GM12878 (cell line): ENCODE data around the gene DEK. TPM values are rescaled to one million over a fixed set of nuclear protein-coding genes. Genes with fewer than 3 reads are reported as not detected.

ENCODE experiments used
- ATAC-seq: fragments of 200-7000 bp; cut with Tn5 transposase; 3 replicates; pipeline ENCODE4 v1.9.1; 2020; ENCODE audit warnings: mild to moderate bottlenecking, moderate library complexity
- BruUV-seq: library from RNA; stranded (reverse); fragments of 400-500 nt; replicated peaks from 2 replicates; lab custom pipeline; 2021; lab: Mats Ljungman, UMichigan
- CTCF ChIA-PET: fragments of 300-600 bp; sonication (Branson Sonifier 250); formaldehyde crosslinking; extraction: SDS; loops from one replicate; lab custom pipeline; 2021; ENCODE audit warnings: inconsistent platforms; lab: Yijun Ruan, JAX
- POLR2A ChIA-PET: fragments of 350-600 bp; formaldehyde crosslinking; extraction: SDS; loops from one replicate; lab custom pipeline; 2021; ENCODE audit warnings: inconsistent platforms; lab: Charles Lee
- RAD21 ChIA-PET: fragments of 300-600 bp; sonication (Branson Sonifier 250); formaldehyde crosslinking; loops from one replicate; lab custom pipeline; 2023; ENCODE audit warnings: antibody characterized with exemption; ENCODE audit not compliant: unreplicated experiment; lab: Charles Lee
- SMC1A ChIA-PET: fragments of 300-600 bp; sonication (Branson Sonifier 250); formaldehyde crosslinking; loops from one replicate; lab custom pipeline; 2023; ENCODE audit not compliant: unreplicated experiment, uncharacterized antibody; lab: Charles Lee
- DNase-seq: peaks from one replicate; pipeline ENCODE4 v3.0.0-alpha.2; 2011; ENCODE audit warnings: low read depth, low spot score
- FAIRE-seq: peaks from 3 replicates; lab custom pipeline; 2011; peaks lifted over from hg19 to GRCh38; lab: Jason Lieb, UNC
- H2AFZ ChIP-seq: 2 replicates; pipeline ENCODE4 v1.6.0; 2011; ENCODE audit warnings: low read depth, low read length, control low read depth; ENCODE audit not compliant: control insufficient read depth
- H3K27ac ChIP-seq: 2 replicates; pipeline ENCODE4 v1.5.1; 2011; ENCODE audit warnings: control low read depth; ENCODE audit not compliant: control insufficient read depth, insufficient read depth
- H3K27me3 ChIP-seq, 2 experiments: replicated peaks in 1 of 2; 2 replicates each; pipeline versions ENCODE4 v1.6.0 to v1.6.1; 2011; ENCODE audit warnings: low read length in 1 of 2; ENCODE audit not compliant: control insufficient read depth in 2 of 2, insufficient read depth in 2 of 2
- H3K36me3 ChIP-seq, 2 experiments: 2 replicates each; pipeline ENCODE4 v1.5.1; 2011; ENCODE audit warnings: low read length in 1 of 2; ENCODE audit not compliant: control insufficient read depth in 2 of 2, insufficient read depth in 2 of 2
- H3K4me1 ChIP-seq: 2 replicates; pipeline ENCODE4 v1.6.1; 2011; ENCODE audit warnings: mild to moderate bottlenecking, low read length, moderate library complexity, mixed read lengths; ENCODE audit not compliant: control insufficient read depth, insufficient read depth
- H3K4me2 ChIP-seq: 2 replicates; pipeline ENCODE4 v1.6.0; 2011; ENCODE audit warnings: control low read depth; ENCODE audit not compliant: control insufficient read depth, insufficient read depth
- H3K4me3 ChIP-seq: fragments of 200-600 bp; sonication (generic); 2 replicates; pipeline ENCODE4 v1.5.1; 2016
- H3K79me2 ChIP-seq: 2 replicates; pipeline ENCODE4 v1.6.0; 2011; ENCODE audit warnings: low read length; ENCODE audit not compliant: control insufficient read depth, insufficient read depth
- H3K9ac ChIP-seq: 2 replicates; pipeline ENCODE4 v1.8.0; 2011; ENCODE audit warnings: low read length, control low read depth, mixed read lengths; ENCODE audit not compliant: control insufficient read depth, insufficient read depth
- H3K9me3 ChIP-seq: replicated peaks from 3 replicates; pipeline ENCODE4 v1.5.1; 2011; ENCODE audit warnings: mild to moderate bottlenecking, low read length; ENCODE audit not compliant: control insufficient read depth, insufficient read depth
- H4K20me1 ChIP-seq: 2 replicates; pipeline ENCODE4 v1.6.0; 2011; ENCODE audit not compliant: control insufficient read depth, insufficient read depth
- CUX1 ChIP-seq: IDR thresholded peaks from 2 replicates; pipeline ENCODE4 v1.6.1; 2012; ENCODE audit warnings: improper control_type of control experiment, low read depth, low read length; ENCODE audit not compliant: insufficient replicate concordance
- KLF5 ChIP-seq: fragments of 450-650 bp; IDR thresholded peaks from 2 replicates; pipeline ENCODE4 v1.6.1; 2014; ENCODE audit warnings: mild to moderate bottlenecking; ENCODE audit not compliant: partially characterized antibody
- NFYA ChIP-seq: IDR thresholded peaks from 2 replicates; pipeline ENCODE4 v1.6.1; 2011; ENCODE audit warnings: low read depth, mild to moderate bottlenecking, low read length, improper control_type of control experiment, borderline replicate concordance
- RAD21 ChIP-seq: IDR thresholded peaks from 2 replicates; pipeline ENCODE4 v1.6.1; 2011; ENCODE audit warnings: mild to moderate bottlenecking, low read depth, low read length, moderate library complexity; ENCODE audit not compliant: insufficient read depth
- SMAD1 ChIP-seq: fragments of 450-650 bp; IDR thresholded peaks from 2 replicates; pipeline ENCODE4 v1.6.1; 2018; ENCODE audit warnings: mild to moderate bottlenecking, low read depth; ENCODE audit not compliant: partially characterized antibody
- SMARCA5 ChIP-seq: fragments of 450-650 bp; IDR thresholded peaks from 2 replicates; pipeline ENCODE4 v1.6.1; 2017; ENCODE audit warnings: mild to moderate bottlenecking
- SMC3 ChIP-seq: IDR thresholded peaks from 2 replicates; pipeline ENCODE4 v1.6.1; 2011; ENCODE audit warnings: low read length, improper control_type of control experiment, borderline replicate concordance
- YBX1 ChIP-seq: fragments of 450-650 bp; IDR thresholded peaks from 2 replicates; pipeline ENCODE4 v1.6.1; 2016; ENCODE audit warnings: antibody characterized with exemption
- ZNF24 ChIP-seq: fragments of 450-650 bp; IDR thresholded peaks from 2 replicates; pipeline ENCODE4 v1.6.1; 2017; ENCODE audit warnings: antibody characterized with exemption, mild to moderate bottlenecking
- in situ Hi-C: fragments of 300-500 bp; cut with MboI; formaldehyde crosslinking; loops from 9 replicates; pipeline ENCODE4 v1.14.3; 2018; ENCODE audit warnings: mixed read lengths
- intact Hi-C: fragments of 100-400 bp; cut with micrococcal nuclease; formaldehyde crosslinking; loops from one replicate; pipeline ENCODE4 v1.14.2; 2022; ENCODE audit not compliant: unreplicated experiment
- polyA plus RNA-seq, 11 experiments: library from polyadenylated mRNA; depleted of rRNA in 4 of 11; unstranded in 6 of 11; stranded (reverse) in 5 of 11; fragments of >200 nt; fragmentation: Nextera tagmentation in 4 of 11; fragmentation: Illumina TruSeq in 1 of 11; extraction: Ambion mirVana in 4 of 11; extraction: Trizol in 1 of 11; gene quantifications; 1 replicate in 1 of 11; 2 replicates in 10 of 11; pipeline versions ENCODE4 v1.2.1 to v1.2.3, GENCODE V29; 2011 to 2016; ENCODE audit warnings: inconsistent platforms in 2 of 11, missing spikeins in 2 of 11, low read depth in 1 of 11
- total RNA-seq, 4 experiments: library from RNA; depleted of rRNA in 3 of 4; stranded (reverse); fragments of >200 nt in 3 of 4; fragmentation: Illumina TruSeq in 1 of 4; extraction: Trizol in 1 of 4; gene quantifications; 2 replicates each; pipeline versions ENCODE4 v1.2.1 to v1.2.3, GENCODE V29; 2013 to 2021
- TF ChIP-seq, protein P1 (sequence below): fragments of 450-650 bp; IDR thresholded peaks from 2 replicates; pipeline ENCODE4 v1.6.1; 2016; ENCODE audit warnings: mild to moderate bottlenecking
- TF ChIP-seq, protein P2 (sequence below): fragments of 450-650 bp; IDR thresholded peaks from 2 replicates; pipeline ENCODE4 v1.6.1; 2018; ENCODE audit warnings: mild to moderate bottlenecking, low read depth, moderate library complexity; ENCODE audit not compliant: partially characterized antibody

Gene DEK
- total and polyA plus RNA-seq, 10 of the 15 experiments (the other 5 are each of a cell fraction or from before 2014, with no cell fraction given) = 111 to 346 (median 196) TPM

- TF ChIP-seq, protein P1, sequence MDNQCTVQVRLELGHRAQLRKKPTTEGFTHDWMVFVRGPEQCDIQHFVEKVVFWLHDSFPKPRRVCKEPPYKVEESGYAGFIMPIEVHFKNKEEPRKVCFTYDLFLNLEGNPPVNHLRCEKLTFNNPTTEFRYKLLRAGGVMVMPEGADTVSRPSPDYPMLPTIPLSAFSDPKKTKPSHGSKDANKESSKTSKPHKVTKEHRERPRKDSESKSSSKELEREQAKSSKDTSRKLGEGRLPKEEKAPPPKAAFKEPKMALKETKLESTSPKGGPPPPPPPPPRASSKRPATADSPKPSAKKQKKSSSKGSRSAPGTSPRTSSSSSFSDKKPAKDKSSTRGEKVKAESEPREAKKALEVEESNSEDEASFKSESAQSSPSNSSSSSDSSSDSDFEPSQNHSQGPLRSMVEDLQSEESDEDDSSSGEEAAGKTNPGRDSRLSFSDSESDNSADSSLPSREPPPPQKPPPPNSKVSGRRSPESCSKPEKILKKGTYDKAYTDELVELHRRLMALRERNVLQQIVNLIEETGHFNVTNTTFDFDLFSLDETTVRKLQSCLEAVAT = no peak
- no peak for TF ChIP-seq CUX1
- TF ChIP-seq ZNF24 = no peak
- TF ChIP-seq KLF5 = no peak
- no peak for TF ChIP-seq SMARCA5
Measured at GRCh38 chr6:18248698-18249097, 15.6 kb downstream of the DEK start (continued).

DNA sequence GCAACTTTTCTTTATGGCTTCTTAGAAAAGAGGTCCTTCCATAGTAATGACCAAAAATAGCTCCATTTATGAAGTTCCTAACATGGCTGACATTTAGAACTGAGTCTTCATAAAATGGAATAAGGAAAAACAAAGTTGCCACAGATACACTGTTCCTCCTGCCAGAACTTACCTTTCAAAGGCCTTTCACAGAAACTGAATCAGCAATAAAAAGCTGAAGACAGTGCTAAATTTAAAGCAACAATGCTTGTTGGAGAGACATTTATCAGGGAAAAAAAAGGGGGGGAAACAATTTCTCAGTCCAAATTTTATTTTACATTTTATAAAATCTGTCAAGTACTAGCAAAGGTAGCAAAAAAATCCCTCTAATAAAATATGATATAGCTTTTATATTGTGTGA is 17.3 kb downstream of the DEK start:
- ChIA-PET RAD21 (interaction anchor here (1.2 kb wide), 1 partner anchor 91 kb away, joined by 3 read pairs; no protein-coding TSS in a partner anchor), SMC1A (interaction anchor here (0.8 to 1.7 kb wide), 6 partner anchors 8 to 543 kb away, joined by 3 to 6 read pairs (median 4); no protein-coding TSS in a partner anchor), CTCF (interaction anchor here (1.1 kb wide), 1 partner anchor 11 kb away, joined by 4 read pairs; no protein-coding TSS in a partner anchor), POLR2A (interaction anchor here (2.3 kb wide), 1 partner anchor 10 kb away, joined by 8 read pairs; no protein-coding TSS in a partner anchor)
- in situ Hi-C loops (no loop called here), intact Hi-C loops (no loop called here)
- Histone ChIP-seq H3K9me3 (peaks cover 13% of the 10 kb centered on the region), H2AFZ (no peak overlapping the region), H3K79me2 (peaks cover 29% of the 10 kb centered on the region), H3K9ac (no peak overlapping the region), H3K4me2 (no peak overlapping the region), H3K4me1 (peaks cover 2% of the 10 kb centered on the region; the same call in 1 of the 2 replicates), H3K27ac (no peak overlapping the region), H4K20me1 (no peaks in the 10 kb centered on the region), H3K36me3 (peaks cover 6 to 49% of the 10 kb centered on the region in 2 experiments), H3K4me3 (no peak overlapping the region), H3K27me3 (no peaks in the 10 kb centered on the region)
- no peak for ATAC-seq
- BruUV-seq = no TSS peak
- TF ChIP-seq YBX1 = no peak
- TF ChIP-seq, protein P2, sequence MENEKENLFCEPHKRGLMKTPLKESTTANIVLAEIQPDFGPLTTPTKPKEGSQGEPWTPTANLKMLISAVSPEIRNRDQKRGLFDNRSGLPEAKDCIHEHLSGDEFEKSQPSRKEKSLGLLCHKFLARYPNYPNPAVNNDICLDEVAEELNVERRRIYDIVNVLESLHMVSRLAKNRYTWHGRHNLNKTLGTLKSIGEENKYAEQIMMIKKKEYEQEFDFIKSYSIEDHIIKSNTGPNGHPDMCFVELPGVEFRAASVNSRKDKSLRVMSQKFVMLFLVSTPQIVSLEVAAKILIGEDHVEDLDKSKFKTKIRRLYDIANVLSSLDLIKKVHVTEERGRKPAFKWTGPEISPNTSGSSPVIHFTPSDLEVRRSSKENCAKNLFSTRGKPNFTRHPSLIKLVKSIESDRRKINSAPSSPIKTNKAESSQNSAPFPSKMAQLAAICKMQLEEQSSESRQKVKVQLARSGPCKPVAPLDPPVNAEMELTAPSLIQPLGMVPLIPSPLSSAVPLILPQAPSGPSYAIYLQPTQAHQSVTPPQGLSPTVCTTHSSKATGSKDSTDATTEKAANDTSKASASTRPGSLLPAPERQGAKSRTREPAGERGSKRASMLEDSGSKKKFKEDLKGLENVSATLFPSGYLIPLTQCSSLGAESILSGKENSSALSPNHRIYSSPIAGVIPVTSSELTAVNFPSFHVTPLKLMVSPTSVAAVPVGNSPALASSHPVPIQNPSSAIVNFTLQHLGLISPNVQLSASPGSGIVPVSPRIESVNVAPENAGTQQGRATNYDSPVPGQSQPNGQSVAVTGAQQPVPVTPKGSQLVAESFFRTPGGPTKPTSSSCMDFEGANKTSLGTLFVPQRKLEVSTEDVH = no peak
- TF ChIP-seq SMAD1 = no peak
- no peak for TF ChIP-seq SMC3
- no peak for TF ChIP-seq NFYA
- no peak for TF ChIP-seq RAD21
- FAIRE-seq = no peak
- DNase-seq = no peak
